HL-60 (cell line): ENCODE data around the gene KCNH5.

ENCODE experiments used
- DNase-seq, 2 experiments: peaks; one replicate each; pipeline ENCODE4 v3.0.0-alpha.2; 2010 to 2020; ENCODE audit warnings: low read depth in 1 of 2, low spot score in 1 of 2
- H3K27ac ChIP-seq: fragments of 250-450 bp; sonication (Bioruptor Pico); replicated peaks from 2 replicates; pipeline ENCODE4 v1.5.1; 2020; ENCODE audit warnings: mild to moderate bottlenecking, moderate library complexity
- H3K27me3 ChIP-seq: fragments of 250-450 bp; sonication (Bioruptor Pico); 2 replicates; pipeline ENCODE4 v1.5.1; 2021; ENCODE audit warnings: mild to moderate bottlenecking, moderate library complexity; ENCODE audit not compliant: insufficient read depth, poor library complexity, severe bottlenecking
- H3K4me3 ChIP-seq: replicated peaks from 2 replicates; pipeline ENCODE4 v1.5.1; 2011; ENCODE audit warnings: mild to moderate bottlenecking, control low read depth, low read length; ENCODE audit not compliant: insufficient read depth
- GABPA ChIP-seq: IDR thresholded peaks from 2 replicates; pipeline ENCODE4 v1.6.1; 2012; ENCODE audit warnings: low read depth
- POLR2AphosphoS5 ChIP-seq: IDR thresholded peaks from 2 replicates; pipeline ENCODE4 v1.6.1; 2012; ENCODE audit warnings: low read depth
- SPI1 ChIP-seq: IDR thresholded peaks from 2 replicates; pipeline ENCODE4 v1.6.1; 2012; ENCODE audit warnings: low read depth, mild to moderate bottlenecking, borderline replicate concordance
- TF ChIP-seq, protein P1 (sequence below): IDR thresholded peaks from one replicate; pipeline ENCODE4 v1.5.1; 2011; ENCODE audit warnings: low read length, control low read depth, inconsistent platforms; ENCODE audit not compliant: insufficient read depth
- TF ChIP-seq, protein P2 (sequence below): IDR thresholded peaks from 2 replicates; pipeline ENCODE4 v1.6.1; 2012; ENCODE audit warnings: low read depth; ENCODE audit not compliant: insufficient replicate concordance

The KCNH5 gene

DNA sequence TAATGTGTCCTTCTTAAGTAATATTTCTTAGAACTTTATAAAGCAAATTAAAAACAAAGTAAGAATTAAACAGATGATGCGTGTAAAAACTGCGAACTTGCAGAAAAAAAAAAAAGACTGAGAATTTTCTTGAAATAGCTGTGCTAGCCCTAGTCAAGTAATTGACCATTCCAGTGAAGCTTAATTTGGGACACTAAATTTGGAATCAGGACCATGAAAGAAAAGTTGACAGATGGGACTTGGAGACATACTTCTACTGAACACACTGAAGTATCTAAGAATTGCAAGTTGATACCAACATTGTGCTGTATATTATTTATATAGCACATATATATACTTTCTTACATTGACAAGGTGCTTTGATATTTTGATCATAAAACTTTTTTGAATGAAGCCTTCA is 386.6 kb downstream of the KCNH5 start:
- TF ChIP-seq, protein P1, sequence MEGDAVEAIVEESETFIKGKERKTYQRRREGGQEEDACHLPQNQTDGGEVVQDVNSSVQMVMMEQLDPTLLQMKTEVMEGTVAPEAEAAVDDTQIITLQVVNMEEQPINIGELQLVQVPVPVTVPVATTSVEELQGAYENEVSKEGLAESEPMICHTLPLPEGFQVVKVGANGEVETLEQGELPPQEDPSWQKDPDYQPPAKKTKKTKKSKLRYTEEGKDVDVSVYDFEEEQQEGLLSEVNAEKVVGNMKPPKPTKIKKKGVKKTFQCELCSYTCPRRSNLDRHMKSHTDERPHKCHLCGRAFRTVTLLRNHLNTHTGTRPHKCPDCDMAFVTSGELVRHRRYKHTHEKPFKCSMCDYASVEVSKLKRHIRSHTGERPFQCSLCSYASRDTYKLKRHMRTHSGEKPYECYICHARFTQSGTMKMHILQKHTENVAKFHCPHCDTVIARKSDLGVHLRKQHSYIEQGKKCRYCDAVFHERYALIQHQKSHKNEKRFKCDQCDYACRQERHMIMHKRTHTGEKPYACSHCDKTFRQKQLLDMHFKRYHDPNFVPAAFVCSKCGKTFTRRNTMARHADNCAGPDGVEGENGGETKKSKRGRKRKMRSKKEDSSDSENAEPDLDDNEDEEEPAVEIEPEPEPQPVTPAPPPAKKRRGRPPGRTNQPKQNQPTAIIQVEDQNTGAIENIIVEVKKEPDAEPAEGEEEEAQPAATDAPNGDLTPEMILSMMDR: no peak
- TF ChIP-seq, protein P2, sequence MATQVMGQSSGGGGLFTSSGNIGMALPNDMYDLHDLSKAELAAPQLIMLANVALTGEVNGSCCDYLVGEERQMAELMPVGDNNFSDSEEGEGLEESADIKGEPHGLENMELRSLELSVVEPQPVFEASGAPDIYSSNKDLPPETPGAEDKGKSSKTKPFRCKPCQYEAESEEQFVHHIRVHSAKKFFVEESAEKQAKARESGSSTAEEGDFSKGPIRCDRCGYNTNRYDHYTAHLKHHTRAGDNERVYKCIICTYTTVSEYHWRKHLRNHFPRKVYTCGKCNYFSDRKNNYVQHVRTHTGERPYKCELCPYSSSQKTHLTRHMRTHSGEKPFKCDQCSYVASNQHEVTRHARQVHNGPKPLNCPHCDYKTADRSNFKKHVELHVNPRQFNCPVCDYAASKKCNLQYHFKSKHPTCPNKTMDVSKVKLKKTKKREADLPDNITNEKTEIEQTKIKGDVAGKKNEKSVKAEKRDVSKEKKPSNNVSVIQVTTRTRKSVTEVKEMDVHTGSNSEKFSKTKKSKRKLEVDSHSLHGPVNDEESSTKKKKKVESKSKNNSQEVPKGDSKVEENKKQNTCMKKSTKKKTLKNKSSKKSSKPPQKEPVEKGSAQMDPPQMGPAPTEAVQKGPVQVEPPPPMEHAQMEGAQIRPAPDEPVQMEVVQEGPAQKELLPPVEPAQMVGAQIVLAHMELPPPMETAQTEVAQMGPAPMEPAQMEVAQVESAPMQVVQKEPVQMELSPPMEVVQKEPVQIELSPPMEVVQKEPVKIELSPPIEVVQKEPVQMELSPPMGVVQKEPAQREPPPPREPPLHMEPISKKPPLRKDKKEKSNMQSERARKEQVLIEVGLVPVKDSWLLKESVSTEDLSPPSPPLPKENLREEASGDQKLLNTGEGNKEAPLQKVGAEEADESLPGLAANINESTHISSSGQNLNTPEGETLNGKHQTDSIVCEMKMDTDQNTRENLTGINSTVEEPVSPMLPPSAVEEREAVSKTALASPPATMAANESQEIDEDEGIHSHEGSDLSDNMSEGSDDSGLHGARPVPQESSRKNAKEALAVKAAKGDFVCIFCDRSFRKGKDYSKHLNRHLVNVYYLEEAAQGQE: no peak
- TF ChIP-seq GABPA (no peak), SPI1 (no peak)
- H3K27me3 ChIP-seq: no peaks in the 10 kb centered on the region
- no peak for DNase-seq
- H3K4me3 ChIP-seq: no peak overlapping the region
- no peak overlapping the region for H3K27ac ChIP-seq

GRCh38 chr14:62657376-62657775 is 387.9 kb downstream of the KCNH5 start:
- no peak overlapping the region for H3K27ac ChIP-seq
- no peak overlapping the region for H3K4me3 ChIP-seq
- no peaks in the 10 kb centered on the region for H3K27me3 ChIP-seq
- no peak for DNase-seq
- TF ChIP-seq, protein P1: no peak
- no peak for TF ChIP-seq POLR2AphosphoS5
- TF ChIP-seq, protein P2: no peak

GRCh38 chr14:62655166-62655565 is 390.1 kb downstream of the KCNH5 start:
- H3K4me3 ChIP-seq: no peak overlapping the region
- no peaks in the 10 kb centered on the region for H3K27me3 ChIP-seq
- DNase-seq: no peak
- TF ChIP-seq, protein P2: no peak
- no peak for TF ChIP-seq POLR2AphosphoS5
- no peak for TF ChIP-seq GABPA
- TF ChIP-seq, protein P1: no peak
- TF ChIP-seq SPI1: no peak
- H3K27ac ChIP-seq: no peak overlapping the region
